Subcutaneous adipose tissue (tissue), 4 donors: ENCODE data around the gene PARL. TPM values are rescaled to one million over a fixed set of nuclear protein-coding genes. Genes with fewer than 3 reads are reported as not detected.

Experiments
- total RNA-seq, 4 donors: library from RNA; depleted of rRNA; stranded (reverse); fragments of >200 nt; gene quantifications; one replicate each; pipeline ENCODE4 v1.1.0, GENCODE V29; 2016
- TF ChIP-seq, protein P1 (sequence below): fragments of 450-650 bp; IDR thresholded peaks from one replicate; pipeline ENCODE4 v1.5.1; 2016; ENCODE audit warnings: low read depth, mild to moderate bottlenecking, control low read depth, antibody characterized with exemption, moderate library complexity

PARL gene
- total RNA-seq, 4 donors from 2014 or later = 43.4 to 66.4 (median 44.5) TPM

DNA sequence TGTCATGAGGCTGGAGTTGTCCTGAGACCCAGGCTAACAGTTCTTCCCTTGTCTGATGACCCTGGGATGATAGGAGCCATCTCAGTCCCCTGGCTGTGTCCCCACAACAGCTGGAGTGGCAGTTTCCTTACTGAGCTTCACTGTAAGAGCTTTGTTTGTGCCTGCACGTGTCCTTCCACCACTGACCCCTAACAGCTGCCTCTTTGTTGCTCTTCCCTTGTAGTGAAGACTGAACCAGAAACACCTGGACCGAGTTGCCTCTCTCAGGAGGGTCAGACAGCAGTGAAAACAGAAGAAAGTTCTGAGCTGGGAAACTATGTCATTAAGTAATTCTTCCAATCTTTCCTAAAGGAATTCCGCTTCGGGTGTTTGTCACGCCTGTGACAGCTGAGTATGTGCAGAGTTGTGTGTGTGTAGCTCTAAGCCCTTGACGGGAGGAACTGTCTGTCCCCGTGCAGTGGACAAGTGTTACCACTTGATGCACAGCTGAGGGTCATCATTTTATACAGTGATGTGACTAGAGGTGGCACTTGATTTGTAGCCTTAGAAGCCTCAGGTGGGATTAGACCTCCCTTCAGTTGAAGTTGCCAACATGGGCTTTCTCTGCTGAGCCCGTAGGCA is 84.3 kb downstream of the PARL start:
- TF ChIP-seq, protein P1, sequence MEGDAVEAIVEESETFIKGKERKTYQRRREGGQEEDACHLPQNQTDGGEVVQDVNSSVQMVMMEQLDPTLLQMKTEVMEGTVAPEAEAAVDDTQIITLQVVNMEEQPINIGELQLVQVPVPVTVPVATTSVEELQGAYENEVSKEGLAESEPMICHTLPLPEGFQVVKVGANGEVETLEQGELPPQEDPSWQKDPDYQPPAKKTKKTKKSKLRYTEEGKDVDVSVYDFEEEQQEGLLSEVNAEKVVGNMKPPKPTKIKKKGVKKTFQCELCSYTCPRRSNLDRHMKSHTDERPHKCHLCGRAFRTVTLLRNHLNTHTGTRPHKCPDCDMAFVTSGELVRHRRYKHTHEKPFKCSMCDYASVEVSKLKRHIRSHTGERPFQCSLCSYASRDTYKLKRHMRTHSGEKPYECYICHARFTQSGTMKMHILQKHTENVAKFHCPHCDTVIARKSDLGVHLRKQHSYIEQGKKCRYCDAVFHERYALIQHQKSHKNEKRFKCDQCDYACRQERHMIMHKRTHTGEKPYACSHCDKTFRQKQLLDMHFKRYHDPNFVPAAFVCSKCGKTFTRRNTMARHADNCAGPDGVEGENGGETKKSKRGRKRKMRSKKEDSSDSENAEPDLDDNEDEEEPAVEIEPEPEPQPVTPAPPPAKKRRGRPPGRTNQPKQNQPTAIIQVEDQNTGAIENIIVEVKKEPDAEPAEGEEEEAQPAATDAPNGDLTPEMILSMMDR = no peak

DNA sequence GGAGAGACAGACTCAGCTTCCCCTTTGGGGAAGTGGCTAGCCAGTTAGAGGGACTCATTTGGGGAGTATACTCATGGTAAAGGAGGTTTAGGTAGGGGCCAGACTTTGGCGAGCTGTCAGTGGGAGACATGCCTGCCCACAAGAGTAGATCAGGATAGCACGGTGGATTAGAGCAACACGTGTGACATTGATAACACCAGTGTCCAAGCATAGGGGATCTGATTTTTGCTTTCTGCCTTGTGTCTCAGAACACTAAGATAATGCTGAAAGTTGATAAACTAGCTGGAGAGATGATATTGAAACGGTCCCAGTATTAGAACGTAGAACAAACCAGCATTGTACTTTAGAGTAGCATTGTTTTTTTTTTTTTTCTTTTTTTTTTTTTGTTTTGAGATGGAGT is 85.2 kb downstream of the PARL start:
- TF ChIP-seq, protein P1 = no peak

DNA sequence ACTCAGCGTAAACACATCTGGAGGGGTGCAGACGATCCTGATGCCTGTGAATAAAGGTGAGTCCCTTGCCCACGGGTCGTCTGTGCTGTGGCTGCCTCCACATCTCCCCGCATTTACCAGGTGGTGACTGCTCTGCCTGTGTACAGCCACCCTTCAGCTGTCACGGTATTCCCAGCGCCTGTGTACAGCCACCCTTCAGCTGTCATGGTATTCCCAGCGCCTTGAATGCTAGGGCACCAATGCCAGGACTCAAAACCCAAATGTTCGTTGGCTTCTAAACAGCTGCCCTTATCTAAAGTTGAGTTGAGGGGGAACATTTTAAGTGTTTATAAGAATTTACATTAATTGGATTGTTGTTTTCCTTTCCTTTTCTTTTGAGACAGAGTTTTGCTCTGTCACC is 86.7 kb downstream of the PARL start:
- TF ChIP-seq, protein P1 = no peak

DNA sequence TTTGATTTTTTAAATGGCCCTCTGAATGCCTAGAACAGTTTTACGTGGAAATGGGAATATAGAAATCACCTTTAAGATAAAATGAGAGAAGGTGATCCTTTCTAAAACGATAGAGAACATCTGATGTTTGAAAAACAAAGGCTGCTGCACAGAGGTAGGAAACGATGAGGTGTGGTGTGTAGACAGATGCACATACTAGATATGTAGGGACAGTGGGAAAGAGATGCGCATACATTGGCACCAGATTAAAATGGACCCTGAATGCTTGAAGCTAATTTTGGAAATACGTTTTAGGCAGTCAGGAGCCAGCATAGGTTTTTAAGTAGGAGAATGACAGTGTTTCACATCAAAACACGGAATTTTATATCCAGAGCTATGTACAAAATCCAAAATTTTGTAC is 88.3 kb downstream of the PARL start:
- TF ChIP-seq, protein P1 = no peak

DNA sequence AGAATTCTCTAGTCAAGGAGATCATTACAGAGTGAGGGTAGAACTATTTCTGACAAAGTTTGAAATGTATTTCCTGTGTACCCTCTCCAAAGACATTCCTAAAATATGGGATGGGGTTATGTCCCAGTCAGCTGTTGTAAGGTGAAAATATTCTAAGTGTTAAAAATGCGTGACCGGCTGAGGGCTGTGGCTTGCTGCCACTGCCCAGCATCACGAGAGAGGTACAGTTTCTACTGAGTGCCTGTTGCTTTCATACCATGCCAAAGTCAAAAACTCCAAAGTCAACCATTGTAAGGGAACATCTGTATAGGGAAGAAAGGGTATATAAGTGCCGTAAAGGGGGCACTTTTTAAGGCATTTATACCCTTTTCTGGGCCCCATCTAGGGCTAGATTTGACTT is 90.2 kb downstream of the PARL start:
- TF ChIP-seq, protein P1 = no peak

DNA sequence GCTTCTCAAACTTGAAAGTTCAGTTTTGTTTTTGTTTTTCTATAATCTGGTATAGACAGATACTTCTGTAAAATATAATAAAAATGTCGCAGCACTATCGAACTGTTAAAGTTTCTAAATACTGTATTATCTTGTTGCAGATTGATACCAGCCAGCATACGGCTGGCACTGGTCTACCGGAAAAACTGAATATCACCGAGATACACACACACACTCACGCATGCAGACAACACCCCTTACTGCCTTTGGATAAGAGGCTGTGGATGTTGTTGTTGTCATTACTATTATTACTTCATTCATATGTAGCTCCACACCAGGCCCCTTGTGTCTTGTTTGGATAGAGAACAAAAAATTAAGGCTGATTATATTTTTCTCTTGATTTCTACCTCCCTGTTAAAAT is 91.7 kb downstream of the PARL start:
- TF ChIP-seq, protein P1 = no peak

DNA sequence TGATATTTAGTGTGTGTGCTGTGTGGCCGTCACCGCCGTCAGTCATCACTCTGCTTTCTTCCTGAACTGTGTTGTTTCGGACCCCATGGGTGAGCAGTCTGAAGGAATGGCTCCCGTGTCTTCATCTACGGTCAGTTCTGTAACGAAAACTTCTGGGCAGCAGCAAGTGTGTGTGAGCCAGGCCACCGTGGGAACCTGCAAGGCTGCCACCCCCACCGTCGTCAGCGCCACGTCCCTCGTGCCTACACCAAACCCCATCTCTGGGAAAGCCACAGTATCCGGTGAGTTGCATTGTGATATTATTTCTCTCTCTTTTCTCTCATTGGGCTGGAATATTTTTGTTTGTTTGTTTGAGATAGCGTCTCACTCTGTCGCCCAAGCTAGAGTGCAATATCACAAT is 94.0 kb downstream of the PARL start:
- TF ChIP-seq, protein P1 = no peak
